ENCODE results near the gene KDM6A. TPM values are rescaled to one million over a fixed set of nuclear protein-coding genes. Genes with fewer than 3 reads are reported as not detected.
"Not testable (repeated sequence)": the region's sequence is repeated elsewhere in the genome, so short reads cannot be mapped to it uniquely, and the experiment has no call there.

The KDM6A gene
- total RNA-seq, 1 donor from 2014 or later = 27.0 TPM

DNA sequence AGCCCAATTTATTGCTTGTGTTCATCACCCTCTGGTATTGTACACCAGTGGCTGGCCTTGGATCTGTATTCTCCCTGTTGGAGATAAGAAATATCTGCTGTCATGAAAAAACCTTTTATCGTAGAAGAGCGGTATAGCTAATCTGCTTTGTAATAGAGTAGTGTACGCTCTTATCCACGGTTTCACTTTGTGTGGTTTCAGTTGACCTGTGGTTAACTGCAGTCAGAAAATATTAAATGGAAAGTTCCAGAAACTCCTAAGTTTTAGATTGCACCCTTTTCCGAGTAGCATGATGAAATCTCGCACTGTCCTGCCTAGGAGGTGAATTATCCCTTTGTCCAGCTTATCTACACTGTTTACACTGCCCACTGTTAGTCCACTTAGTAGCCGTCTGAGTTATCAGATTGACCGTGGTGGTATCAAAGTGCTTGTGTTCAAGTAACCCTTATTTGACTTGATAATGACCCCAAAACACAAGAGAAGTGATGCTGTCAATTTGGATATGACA, 42.4 kb downstream of the KDM6A start:
- no peak for DNase-seq (ENCODE audit: extremely low read depth, low read depth, low spot score)

DNA sequence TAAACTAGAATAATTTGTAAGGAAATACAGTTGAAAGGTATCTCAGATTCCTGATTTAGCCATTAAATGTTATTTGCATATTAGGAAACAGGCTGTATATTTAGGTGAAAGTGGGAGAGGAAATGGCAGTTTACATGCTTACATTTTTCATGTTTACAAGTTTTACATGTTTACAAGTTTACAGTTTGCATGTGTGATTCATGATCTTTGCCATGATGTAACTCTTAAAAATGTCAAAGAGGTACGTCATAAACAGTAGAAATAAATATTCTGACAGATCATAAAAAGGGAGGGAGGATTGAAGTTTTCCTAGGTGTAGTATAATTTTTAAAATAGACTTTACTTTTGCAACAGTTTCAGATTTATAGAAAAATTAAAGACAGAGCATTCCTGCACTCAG, 45.7 kb downstream of the KDM6A start:
- no peak for DNase-seq (ENCODE audit: extremely low read depth, low read depth, low spot score)

DNA sequence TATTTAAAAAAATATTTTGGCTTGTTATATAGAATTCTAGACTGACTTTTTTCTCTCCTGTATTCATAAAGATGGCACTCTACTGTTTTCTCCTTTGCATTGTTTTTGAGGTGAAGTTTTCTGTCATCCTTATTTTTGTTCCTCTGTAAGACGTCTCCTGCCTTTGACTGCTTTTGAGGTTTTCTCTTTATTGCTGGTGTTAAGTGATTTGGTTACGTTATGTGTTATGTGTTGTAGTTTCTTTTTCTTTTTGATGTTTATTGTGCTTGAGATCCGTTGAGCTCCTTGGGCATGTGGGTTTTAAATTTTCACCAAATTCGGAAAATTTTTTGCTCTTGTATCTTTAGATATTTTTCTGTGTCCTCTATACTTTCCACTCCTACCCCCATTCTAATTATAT, 50.0 kb downstream of the KDM6A start:
- DNase-seq (ENCODE audit: extremely low read depth, low read depth, low spot score) = no peak

DNA sequence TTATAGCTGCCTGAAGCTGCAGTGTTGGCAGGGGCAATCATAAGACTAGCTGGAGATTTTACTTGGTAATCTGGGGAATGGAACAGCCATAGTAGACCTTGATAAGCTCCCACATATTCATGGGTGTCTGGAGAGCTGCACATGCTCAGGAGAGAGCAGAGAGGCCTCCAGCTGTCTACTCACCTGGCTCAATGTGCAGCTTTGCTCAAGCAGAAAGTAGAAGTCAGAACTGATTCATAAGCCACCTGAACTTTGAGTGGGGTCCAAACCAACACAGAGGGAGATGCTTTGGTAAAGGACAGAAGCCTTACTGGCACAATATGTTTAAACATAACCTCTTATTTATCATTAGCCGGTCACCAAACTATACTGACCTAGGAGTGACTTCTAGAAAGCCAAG, 54.4 kb downstream of the KDM6A start:
- no peak for DNase-seq (ENCODE audit: extremely low read depth, low read depth, low spot score)

DNA sequence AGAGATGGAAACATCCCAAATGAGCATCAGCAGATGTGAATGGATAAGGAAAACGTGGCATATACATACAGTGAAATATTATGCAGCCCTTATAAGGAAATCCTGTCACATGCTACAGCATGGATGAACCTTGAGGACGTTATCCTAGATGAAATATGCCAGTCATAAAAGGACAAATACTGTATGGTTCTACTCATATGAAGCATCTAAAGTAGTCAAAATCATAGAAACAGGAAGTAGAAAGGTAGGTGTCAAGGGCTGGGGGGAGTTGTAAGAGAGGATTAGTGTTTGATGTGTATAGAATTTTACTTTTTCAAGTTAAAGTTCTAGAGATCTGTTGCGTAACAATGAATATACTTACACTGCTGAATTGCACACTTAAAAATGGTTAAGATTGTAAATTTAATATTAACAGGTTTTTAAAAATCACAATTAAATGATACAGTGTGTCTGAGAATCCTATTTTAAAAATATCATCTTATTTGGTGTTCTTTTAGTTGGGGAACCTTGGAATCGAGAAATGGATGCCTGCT, 58.5 kb downstream of the KDM6A start:
- no peak for DNase-seq (ENCODE audit: extremely low read depth, low read depth, low spot score)

DNA sequence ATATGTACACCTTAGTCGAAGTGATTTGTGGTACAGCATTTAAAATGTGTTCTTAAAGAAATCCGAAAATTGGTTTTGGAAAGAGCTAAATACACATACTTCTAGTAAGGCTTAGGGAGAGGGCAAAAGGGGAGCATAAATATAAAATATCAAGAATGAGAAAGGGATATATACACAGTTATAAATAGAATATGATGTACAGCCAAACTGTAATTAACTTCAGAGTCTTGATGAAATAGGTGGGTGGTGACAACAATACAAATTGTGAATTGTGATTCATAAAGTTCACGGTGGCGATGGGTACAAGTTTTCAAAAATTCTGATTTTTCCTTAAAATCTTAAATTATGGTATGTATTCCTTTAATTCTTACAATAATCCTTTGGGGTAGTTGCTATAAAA, 62.2 kb downstream of the KDM6A start:
- no peak for DNase-seq (ENCODE audit: extremely low read depth, low read depth, low spot score)

DNA sequence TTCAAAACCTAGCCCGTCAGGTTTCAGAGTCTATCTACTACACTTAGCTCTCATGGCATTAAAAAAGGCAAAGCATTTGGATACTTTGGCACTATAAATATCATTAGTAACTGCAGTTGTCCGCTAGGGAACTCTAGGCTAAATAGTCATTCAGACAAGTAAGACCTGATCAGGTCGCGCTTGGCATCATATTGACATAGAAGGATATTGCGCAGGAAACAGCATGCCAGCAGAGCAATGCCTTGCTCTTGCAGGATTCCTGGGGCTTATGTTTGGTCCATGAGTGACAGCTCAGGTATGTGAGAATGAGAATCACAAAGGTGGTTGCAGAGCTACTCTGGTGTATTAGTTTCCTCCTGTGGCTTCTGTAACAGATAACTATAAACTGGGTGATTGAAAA, 62.7 kb downstream of the KDM6A start:
- DNase-seq (ENCODE audit: extremely low read depth, low read depth, low spot score) = no peak

DNA sequence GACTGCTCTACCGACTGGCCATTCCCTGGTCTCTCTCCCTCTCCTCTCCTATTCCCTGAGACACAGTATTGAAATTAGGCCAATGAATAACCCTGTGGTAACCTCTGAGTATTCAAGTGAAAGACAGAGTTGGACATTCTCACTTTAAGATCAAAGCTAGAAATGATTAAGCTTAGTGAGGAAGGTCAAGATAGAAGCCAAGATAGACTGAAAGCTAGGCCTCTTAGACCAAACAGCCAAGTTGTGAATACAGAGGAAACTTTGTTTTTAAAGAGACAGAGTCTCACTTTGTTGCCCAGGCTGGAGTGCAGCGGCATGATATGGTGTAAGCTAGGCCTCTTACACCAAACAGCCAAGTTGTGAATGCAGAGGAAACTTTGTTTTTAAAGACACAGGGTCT, 64.6 kb downstream of the KDM6A start:
- DNase-seq (ENCODE audit: extremely low read depth, low read depth, low spot score) = no peak

DNA sequence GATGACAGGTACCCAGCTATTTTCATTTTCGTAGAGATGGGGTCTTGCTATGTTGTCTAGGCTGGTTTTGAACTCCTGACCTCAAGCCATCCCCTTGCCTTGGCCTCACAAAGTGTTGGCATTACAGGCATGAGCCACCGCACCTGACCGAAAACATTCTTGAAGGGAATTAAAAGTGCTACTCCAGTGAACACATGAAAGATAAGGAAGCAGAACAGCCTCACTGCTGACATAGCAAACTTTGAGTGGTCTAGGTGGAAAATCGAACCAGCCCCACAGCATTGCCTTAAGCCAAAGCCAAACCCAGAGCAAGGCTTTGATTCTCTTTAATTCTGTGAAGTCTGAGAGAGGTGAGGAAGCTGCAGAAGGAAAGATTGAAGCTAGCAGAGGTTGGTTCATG, 65.1 kb downstream of the KDM6A start:
- DNase-seq (ENCODE audit: extremely low read depth, low read depth, low spot score) = no peak

DNA sequence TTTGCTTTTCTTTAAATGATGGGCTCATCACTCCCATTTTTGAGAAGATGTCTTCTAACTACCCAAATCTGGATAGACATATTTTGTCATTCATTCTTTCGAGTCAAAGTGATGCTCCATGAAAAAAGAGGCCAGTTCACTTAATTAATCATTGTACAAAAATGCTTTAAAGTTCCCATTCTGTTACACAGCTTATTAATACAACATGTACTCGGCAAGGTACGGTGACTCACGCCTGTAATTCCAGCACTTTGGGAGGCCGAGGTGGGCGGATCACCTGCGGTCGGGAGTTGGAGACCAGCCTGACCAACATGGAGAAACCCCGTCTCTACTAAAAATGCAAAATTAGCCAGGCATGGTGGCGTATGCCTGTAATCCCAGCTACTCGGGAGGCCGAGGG, 67.6 kb downstream of the KDM6A start:
- DNase-seq (ENCODE audit: extremely low read depth, low read depth, low spot score) = not testable (repeated sequence)

DNA sequence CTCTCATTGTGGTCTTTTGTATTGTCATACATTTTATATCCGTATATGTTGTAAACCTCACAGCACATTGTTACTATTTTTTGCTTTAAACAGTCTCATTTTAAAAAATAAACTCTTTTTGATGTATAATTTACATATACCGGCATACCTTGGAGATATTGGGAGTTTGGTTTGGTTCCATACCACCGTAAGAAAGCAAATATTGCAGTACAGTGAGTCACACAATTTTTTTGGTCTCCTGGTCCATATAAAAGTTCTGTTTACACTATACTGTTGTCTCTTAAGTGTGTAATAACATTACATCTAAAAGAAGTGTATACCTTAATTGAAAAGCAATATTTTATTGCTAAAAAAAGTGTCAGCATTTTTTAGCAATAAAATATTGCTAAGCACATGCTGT, 70.0 kb downstream of the KDM6A start:
- no peak for DNase-seq (ENCODE audit: extremely low read depth, low read depth, low spot score)

DNA sequence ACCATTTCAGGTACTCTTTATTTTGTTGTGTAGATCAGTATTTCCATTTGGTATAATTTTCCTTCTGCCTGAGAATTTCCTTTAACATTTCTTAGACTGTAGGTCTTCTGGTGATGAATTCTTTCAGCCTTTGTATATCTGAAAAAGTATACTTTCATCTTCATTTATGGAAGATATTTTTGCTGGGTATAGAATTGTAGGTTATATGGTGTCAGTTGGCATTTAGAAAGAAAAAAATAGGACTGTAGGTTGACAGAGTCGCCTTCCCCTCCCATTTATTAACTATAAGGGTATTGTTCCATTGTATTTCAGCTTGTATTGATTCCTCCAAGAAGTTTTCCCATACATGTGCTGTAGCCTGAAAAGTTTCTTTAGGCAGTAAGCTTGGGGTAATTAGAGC, 71.9 kb downstream of the KDM6A start:
- DNase-seq (ENCODE audit: extremely low read depth, low read depth, low spot score) = no peak

DNA sequence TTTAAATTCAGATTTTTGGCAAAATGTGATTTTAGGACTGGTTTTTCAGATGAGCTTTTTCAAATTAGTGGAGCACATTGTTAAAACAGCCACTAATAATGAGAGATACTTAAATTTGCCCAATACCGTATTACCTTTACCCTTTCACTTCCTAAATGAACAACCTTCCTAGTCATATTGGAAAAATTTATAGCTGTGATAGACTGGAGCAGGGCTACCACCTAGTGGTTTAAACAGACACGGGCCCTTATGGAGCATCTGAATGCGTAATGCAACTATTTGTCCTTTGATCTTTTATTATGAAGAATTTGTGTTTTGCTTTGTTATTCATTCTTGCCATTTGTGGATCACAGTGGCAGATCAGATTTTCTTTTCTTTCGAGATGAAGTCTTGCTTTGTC, 72.7 kb downstream of the KDM6A start:
- no peak for DNase-seq (ENCODE audit: extremely low read depth, low read depth, low spot score)

DNA sequence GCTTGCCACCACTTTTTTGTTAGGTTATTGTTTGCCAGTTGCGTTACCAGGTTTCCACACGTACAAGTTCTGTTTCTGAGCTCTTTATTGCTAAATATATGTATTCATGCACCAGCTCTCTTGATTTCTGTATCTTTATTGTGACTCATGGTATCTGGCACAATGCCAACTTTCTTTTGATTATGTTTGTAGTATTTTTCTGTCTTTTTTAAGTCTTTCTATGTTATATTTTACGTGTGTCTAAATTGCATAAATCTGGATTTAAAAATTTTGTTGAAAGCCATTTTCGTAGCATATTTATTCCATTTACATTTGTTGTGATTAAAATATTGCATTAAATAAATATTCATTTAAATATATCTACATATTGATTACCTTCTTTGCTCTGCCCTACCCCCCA, 73.8 kb downstream of the KDM6A start:
- DNase-seq (ENCODE audit: extremely low read depth, low read depth, low spot score) = no peak

DNA sequence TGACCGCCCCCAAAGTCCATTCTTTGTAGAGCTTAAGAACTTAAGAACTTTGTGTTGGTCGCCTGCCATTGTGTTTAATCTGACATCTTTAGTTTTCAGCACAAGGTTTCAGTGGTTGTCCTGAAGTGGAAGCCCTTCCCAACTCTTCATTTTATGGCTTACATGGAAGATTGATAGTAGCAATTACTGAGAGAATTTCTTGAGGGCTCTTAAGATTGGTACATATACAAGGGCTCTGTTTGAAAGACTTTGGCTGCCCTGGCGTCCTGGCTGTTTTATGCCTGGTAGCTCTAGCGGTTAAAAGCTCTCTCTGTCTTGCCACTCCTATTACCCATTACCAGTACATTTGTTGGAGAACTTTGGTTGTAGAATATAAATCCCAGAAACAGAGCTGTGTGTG, 75.0 kb downstream of the KDM6A start:
- no peak for DNase-seq (ENCODE audit: extremely low read depth, low read depth, low spot score)

DNA sequence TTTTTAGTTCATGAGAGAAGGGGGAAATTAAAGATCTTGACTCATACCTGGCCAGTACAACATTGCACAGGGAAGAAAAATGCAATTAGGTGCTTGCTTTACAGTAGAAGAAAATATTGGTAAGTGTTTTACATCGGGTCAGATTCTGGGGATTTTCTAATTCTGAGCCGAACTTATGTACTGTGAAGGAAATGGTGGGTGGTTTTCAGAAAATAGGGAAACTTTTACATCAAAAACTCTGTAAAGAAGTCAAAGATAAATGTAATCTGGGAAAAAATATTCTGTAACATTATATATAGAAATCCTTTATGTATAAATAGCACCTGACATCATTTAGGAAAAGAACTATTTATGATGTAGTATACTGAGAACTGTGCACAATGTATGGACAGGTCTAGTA, 75.4 kb downstream of the KDM6A start:
- no peak for DNase-seq (ENCODE audit: extremely low read depth, low read depth, low spot score)

DNA sequence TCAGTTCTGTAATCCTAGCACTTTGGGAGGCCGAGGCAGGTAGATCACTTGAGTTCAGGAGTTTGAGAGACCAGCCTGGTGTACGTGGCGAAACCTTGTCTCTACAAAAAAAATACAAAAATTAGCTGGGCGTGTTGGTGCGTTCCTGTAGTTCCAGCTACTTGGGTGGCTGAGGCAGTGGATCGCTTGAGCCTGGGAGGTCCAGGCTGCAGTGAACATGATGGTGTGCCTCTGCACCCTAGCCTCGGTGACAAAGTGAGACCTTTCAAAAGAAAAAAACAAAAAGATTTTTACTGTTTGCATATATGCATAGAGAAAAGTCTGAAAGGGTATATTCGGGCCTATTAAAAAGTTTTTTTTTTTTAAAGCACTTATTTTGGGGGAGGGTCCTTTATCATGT, 76.1 kb downstream of the KDM6A start:
- DNase-seq (ENCODE audit: extremely low read depth, low read depth, low spot score) = no peak

DNA sequence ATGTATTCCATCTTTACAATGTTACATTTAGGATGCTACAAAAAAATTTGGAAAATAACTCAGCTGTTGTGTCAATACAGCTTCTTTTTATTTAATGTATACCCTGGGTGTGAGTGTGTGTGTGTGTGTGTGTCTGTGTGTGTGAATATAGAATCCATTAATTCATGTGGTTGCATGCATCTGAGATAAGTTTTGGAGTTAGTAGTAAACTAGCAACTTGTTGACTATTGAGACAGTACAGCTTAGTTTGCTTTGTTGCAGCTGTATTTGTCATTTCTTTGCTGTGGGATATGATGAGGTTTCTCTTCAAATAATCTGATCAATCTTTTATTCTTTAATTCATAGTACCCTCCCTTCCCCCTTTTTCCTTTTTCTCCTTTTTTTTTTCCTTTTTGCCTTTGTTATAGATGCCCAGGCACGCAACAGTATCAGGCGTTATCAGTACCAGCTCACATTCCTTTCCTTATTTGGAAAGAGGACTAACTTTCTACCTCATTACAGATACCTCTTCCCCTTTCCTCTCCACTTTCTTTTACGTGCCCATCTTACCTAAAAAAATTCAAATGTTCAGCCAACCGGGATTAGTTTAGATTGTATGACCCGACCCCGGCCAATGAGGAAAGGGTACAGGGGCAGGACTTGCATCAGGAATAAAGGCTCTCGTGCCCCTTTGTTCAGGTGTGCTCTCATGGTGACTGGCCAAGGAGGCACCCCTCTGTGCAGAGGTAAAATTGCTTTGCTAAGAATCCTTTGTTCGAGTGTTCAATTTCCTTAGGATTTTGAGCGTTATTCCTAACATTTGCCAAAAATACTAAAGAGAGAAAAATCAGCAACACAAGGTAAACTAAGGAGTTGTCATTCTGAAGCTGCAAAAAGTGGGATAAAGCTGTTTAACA, 77.7 kb downstream of the KDM6A start:
- DNase-seq (ENCODE audit: extremely low read depth, low read depth, low spot score) = not testable (repeated sequence)

DNA sequence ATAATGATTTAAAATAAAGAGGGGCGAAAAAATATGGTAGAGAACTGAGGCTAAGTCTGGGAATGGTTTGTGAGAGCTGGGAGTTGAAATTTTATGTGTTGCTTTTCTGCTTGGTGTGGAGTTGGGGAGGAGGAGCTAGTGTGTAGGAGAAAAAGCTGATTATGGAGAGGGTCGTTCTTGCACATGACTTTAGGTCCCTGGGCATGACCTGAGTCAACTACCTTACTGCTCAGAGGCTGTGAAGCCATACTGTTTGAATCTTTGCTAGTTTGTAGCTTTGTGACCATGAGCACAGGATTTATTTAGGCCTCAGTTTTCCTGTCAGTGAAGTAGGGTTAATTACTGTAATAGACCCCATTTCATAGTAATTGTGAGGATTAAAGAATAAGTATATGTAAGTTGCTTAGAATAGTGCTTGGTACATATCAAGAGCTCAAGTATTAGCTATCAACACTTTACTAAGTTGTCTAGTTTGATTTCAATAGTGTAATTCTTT, 78.6 kb downstream of the KDM6A start:
- no peak for DNase-seq (ENCODE audit: extremely low read depth, low read depth, low spot score)

DNA sequence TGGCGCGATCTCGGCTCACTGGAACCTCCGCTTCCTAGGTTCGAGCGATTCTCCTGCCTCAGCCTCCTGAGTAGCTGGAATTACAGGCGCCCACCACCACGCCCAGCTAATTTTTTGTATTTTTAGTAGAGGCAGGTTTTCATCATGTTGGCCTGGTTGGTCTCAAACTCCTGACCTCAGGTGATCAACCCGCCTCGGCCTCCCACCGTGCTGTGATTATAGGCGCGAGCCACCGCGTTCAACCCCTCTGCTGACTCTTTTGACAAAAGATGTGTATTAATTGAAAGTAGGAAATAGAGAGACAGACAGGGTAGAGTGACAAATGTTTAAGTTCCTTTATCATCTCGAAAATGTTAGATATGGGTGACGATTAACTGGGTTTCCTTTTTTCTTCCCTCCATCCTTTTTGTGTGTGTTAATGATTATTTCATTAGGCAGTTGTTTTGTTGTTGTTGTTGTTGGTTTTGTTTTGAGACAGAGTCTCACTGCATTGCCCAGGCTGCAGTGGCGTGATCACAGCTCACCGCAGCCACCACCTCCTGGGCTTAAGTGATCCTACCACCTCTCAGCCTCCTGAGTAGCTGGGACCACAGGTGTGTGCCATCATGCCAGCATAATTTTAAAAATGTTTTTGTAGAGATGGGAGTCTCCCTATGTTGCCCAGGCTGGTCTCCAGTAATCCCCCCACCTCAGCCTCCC, 79.5 kb downstream of the KDM6A start:
- no peak for DNase-seq (ENCODE audit: extremely low read depth, low read depth, low spot score)

DNA sequence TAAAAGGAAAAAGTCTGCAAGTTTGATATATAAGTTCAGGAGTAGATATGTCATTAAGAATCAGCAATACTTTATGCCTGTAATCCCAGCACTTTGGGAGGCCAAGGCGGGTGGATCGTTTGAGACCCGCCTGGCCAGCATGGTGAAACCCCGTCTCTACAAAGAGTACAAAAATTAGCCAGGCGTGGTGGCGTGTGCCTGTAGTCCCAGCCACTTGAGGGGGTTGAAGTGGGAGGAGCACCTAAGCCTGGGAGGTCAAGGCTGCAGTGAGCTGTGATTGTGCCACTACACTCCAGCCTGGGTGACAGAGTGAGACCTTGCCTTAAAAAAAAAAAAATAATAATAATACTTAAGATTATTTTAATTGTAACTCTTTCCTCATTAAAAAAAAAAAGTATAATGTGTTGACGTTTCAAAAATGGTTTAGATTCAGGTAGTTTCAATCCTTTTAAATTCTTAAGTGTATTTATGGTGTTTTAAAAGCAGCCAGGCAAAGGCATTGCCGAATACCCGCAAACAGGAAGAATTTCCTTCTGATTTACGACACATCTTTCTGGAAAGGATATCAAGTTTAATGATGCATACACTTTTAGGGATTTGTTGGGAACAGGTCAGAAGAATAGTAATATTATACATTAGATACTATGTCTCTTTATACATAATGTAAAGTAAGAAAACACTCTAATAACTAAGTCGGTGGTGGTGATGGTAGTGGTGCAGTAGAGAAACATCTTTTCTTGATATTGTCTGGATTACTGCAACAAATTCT, 80.9 kb downstream of the KDM6A start:
- no peak for DNase-seq (ENCODE audit: extremely low read depth, low read depth, low spot score)
